WTC11 (cell line): ENCODE results near the gene IFT52. TPM values are rescaled to one million over a fixed set of nuclear protein-coding genes. Genes with fewer than 3 reads are reported as not detected.
A peak's percentile ranks its signal among the peaks of the same experiment; 100 is the strongest.

Experiments
- CREB1 ChIP-seq: sonication (generic); formaldehyde crosslinking; IDR thresholded peaks from 2 replicates; pipeline ENCODE4 v1.8.0; 2023; ENCODE audit warnings: mild to moderate bottlenecking, missing genetic modification reagents
- ETV6 ChIP-seq: sonication (generic); formaldehyde crosslinking; IDR thresholded peaks from 2 replicates; pipeline ENCODE4 v1.8.1; 2022; ENCODE audit warnings: mild to moderate bottlenecking, missing genetic modification reagents
- GRHL2 ChIP-seq: fragments of 250-450 bp; sonication (Bioruptor Pico); IDR thresholded peaks from 2 replicates; pipeline ENCODE4 v1.8.0; 2022; ENCODE audit warnings: mild to moderate bottlenecking, moderate library complexity; ENCODE audit not compliant: insufficient replicate concordance, severe bottlenecking
- IRF2 ChIP-seq: sonication (generic); formaldehyde crosslinking; IDR thresholded peaks from 2 replicates; pipeline ENCODE4 v1.8.0; 2022; ENCODE audit warnings: low read depth, missing genetic modification reagents, borderline replicate concordance
- JUN ChIP-seq: sonication (generic); formaldehyde crosslinking; IDR thresholded peaks from 2 replicates; pipeline ENCODE4 v1.8.0; 2023; ENCODE audit warnings: mild to moderate bottlenecking, missing genetic modification reagents
- MXD4 ChIP-seq: fragments of 250-450 bp; sonication (Bioruptor Pico); IDR thresholded peaks from 2 replicates; pipeline ENCODE4 v1.8.0; 2021; ENCODE audit warnings: mild to moderate bottlenecking, moderate library complexity, borderline replicate concordance
- NFE2L1 ChIP-seq: sonication (generic); formaldehyde crosslinking; IDR thresholded peaks from 2 replicates; pipeline ENCODE4 v1.8.1; 2023; ENCODE audit warnings: missing genetic modification reagents
- NR2C2 ChIP-seq: sonication (generic); formaldehyde crosslinking; IDR thresholded peaks from 2 replicates; pipeline ENCODE4 v1.8.0; 2022; ENCODE audit warnings: mild to moderate bottlenecking, missing genetic modification reagents
- NR3C1 ChIP-seq: sonication (generic); formaldehyde crosslinking; conservative IDR thresholded peaks from 2 replicates; pipeline ENCODE4 v1.8.1; 2023; ENCODE audit warnings: low read depth, mild to moderate bottlenecking, missing genetic modification reagents
- SOX15 ChIP-seq: fragments of 250-450 bp; sonication (Bioruptor Pico); IDR thresholded peaks from 2 replicates; pipeline ENCODE4 v1.9.0; 2021; ENCODE audit warnings: mild to moderate bottlenecking
- ZNF232 ChIP-seq: sonication (generic); formaldehyde crosslinking; IDR thresholded peaks from 2 replicates; pipeline ENCODE4 v1.8.0; 2022; ENCODE audit warnings: mild to moderate bottlenecking, missing genetic modification reagents
- ZNF263 ChIP-seq: sonication (generic); formaldehyde crosslinking; IDR thresholded peaks from 2 replicates; pipeline ENCODE4 v1.8.1; 2022; ENCODE audit warnings: low read depth, mild to moderate bottlenecking, moderate library complexity, missing genetic modification reagents
- ZNF423 ChIP-seq: fragments of 250-450 bp; sonication (Bioruptor Pico); IDR thresholded peaks from 2 replicates; pipeline ENCODE4 v2.1.2; 2022; ENCODE audit warnings: mild to moderate bottlenecking, moderate library complexity
- total RNA-seq: library from RNA; stranded (reverse); gene quantifications from 3 replicates; pipeline ENCODE4 v1.2.3, GENCODE V29; 2021
- TF ChIP-seq, protein P1 (sequence below): sonication (generic); formaldehyde crosslinking; IDR thresholded peaks from 2 replicates; pipeline ENCODE4 v1.8.1; 2022; ENCODE audit warnings: missing genetic modification reagents, borderline replicate concordance
- TF ChIP-seq, protein P2 (sequence below): fragments of 250-450 bp; sonication (Bioruptor Pico); IDR thresholded peaks from 2 replicates; pipeline ENCODE4 v1.9.0; 2021; ENCODE audit warnings: moderate library complexity, mild to moderate bottlenecking, inconsistent platforms, borderline replicate concordance
- TF ChIP-seq, protein P3 (sequence below): sonication (generic); formaldehyde crosslinking; IDR thresholded peaks from 2 replicates; pipeline ENCODE4 v1.8.1; 2023; ENCODE audit warnings: mild to moderate bottlenecking, missing genetic modification reagents, moderate library complexity
- TF ChIP-seq, protein P4 (sequence below): sonication (generic); formaldehyde crosslinking; IDR thresholded peaks from 2 replicates; pipeline ENCODE4 v1.8.1; 2023; ENCODE audit warnings: mild to moderate bottlenecking, missing genetic modification reagents, moderate library complexity
- TF ChIP-seq, protein P5 (sequence below): sonication (generic); formaldehyde crosslinking; IDR thresholded peaks from 2 replicates; pipeline ENCODE4 v1.8.1; 2022; ENCODE audit warnings: low read depth, mild to moderate bottlenecking, moderate library complexity, missing genetic modification reagents, borderline replicate concordance
- TF ChIP-seq, protein P6 (sequence below): fragments of 250-450 bp; sonication (Bioruptor Pico); IDR thresholded peaks from 2 replicates; pipeline ENCODE4 v1.9.0; 2021; ENCODE audit warnings: mild to moderate bottlenecking
- TF ChIP-seq, protein P7 (sequence below): sonication (generic); formaldehyde crosslinking; IDR thresholded peaks from 2 replicates; pipeline ENCODE4 v1.8.1; 2023; ENCODE audit warnings: mild to moderate bottlenecking, moderate library complexity, missing genetic modification reagents
- TF ChIP-seq, protein P8 (sequence below): sonication (generic); formaldehyde crosslinking; IDR thresholded peaks from 2 replicates; pipeline ENCODE4 v1.8.0; 2023; ENCODE audit warnings: mild to moderate bottlenecking, missing genetic modification reagents
- TF ChIP-seq, protein P9 (sequence below): sonication (generic); formaldehyde crosslinking; IDR thresholded peaks from 2 replicates; pipeline ENCODE4 v1.8.1; 2023; ENCODE audit warnings: mild to moderate bottlenecking, missing genetic modification reagents
- TF ChIP-seq, protein P10 (sequence below): sonication (generic); formaldehyde crosslinking; IDR thresholded peaks from 2 replicates; pipeline ENCODE4 v1.8.1; 2022; ENCODE audit warnings: mild to moderate bottlenecking, missing genetic modification reagents, moderate library complexity, borderline replicate concordance
- TF ChIP-seq, protein P11 (sequence below): sonication (generic); formaldehyde crosslinking; IDR thresholded peaks from 2 replicates; pipeline ENCODE4 v1.8.1; 2022; ENCODE audit warnings: mild to moderate bottlenecking, moderate library complexity, missing genetic modification reagents

IFT52 gene
- total RNA-seq, 1 experiment from 2014 or later: 27.5 TPM

DNA sequence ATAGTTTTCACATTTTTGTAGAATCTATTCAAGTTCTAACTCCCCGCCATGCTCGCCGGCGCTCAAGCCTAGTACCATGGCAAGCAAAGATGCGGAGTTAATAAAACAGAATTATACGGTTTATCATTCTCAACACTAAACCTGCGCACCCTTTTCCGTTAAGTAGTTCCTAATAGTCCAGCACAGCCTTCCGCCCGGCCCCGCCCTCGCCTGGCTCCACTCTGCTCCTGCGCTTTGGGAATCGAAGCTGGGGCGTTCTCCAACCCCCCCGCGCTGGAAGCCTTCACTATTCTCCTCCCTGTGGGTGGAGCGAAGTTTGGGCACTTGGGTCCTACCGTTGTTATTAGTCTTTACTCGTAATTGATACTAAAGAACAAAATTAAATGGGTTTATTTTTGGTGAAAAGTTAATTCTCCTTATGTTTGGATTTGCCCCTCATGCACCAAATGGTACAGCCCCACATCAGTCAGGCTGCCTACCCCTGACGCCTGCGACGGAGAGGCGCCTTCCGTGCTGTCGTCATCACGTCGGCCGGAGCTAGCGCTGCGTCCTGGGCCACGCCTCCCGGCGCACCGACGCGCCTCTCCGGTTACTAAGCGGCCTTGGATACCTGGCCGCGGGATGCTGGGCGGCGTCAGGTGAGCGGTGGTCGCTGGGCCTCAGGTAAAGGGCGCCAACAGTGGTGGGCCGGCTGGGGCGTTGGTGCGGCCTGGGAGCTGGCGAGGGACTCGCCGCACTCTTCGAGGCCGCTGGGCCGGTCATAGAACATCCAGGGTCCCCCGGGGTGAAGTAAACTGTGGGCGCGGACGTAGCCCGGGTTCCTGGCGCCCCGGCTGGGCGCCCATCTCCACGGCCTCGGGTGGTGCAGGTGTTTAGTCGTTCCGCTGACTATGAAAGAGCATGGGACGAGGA, at the start of gene IFT52 (continued):
- TF ChIP-seq, protein P1, sequence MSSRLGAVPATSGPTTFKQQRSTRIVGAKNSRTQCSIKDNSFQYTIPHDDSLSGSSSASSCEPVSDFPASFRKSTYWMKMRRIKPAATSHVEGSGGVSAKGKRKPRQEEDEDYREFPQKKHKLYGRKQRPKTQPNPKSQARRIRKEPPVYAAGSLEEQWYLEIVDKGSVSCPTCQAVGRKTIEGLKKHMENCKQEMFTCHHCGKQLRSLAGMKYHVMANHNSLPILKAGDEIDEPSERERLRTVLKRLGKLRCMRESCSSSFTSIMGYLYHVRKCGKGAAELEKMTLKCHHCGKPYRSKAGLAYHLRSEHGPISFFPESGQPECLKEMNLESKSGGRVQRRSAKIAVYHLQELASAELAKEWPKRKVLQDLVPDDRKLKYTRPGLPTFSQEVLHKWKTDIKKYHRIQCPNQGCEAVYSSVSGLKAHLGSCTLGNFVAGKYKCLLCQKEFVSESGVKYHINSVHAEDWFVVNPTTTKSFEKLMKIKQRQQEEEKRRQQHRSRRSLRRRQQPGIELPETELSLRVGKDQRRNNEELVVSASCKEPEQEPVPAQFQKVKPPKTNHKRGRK: no peak
- TF ChIP-seq, protein P2, sequence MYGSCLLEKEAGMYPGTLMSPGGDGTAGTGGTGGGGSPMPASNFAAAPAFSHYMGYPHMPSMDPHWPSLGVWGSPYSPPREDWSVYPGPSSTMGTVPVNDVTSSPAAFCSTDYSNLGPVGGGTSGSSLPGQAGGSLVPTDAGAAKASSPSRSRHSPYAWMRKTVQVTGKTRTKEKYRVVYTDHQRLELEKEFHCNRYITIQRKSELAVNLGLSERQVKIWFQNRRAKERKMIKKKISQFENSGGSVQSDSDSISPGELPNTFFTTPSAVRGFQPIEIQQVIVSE (CRISPR knock-in tag): no peak
- TF ChIP-seq, protein P3, sequence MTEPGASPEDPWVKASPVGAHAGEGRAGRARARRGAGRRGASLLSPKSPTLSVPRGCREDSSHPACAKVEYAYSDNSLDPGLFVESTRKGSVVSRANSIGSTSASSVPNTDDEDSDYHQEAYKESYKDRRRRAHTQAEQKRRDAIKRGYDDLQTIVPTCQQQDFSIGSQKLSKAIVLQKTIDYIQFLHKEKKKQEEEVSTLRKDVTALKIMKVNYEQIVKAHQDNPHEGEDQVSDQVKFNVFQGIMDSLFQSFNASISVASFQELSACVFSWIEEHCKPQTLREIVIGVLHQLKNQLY (CRISPR knock-in tag): no peak
- TF ChIP-seq, protein P4, sequence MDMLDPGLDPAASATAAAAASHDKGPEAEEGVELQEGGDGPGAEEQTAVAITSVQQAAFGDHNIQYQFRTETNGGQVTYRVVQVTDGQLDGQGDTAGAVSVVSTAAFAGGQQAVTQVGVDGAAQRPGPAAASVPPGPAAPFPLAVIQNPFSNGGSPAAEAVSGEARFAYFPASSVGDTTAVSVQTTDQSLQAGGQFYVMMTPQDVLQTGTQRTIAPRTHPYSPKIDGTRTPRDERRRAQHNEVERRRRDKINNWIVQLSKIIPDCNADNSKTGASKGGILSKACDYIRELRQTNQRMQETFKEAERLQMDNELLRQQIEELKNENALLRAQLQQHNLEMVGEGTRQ (CRISPR knock-in tag): peak; percentile 63; the same call in 1 of the 2 replicates
- no peak for TF ChIP-seq GRHL2 (CRISPR knock-in tag)
- no peak for TF ChIP-seq ZNF423
- TF ChIP-seq CREB1: no peak
- TF ChIP-seq, protein P5, sequence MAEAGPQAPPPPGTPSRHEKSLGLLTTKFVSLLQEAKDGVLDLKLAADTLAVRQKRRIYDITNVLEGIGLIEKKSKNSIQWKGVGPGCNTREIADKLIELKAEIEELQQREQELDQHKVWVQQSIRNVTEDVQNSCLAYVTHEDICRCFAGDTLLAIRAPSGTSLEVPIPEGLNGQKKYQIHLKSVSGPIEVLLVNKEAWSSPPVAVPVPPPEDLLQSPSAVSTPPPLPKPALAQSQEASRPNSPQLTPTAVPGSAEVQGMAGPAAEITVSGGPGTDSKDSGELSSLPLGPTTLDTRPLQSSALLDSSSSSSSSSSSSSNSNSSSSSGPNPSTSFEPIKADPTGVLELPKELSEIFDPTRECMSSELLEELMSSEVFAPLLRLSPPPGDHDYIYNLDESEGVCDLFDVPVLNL (CRISPR knock-in tag): 0 out of 2 replicates have a peak, but pooled peaks have one; percentile 50
- TF ChIP-seq, protein P6, sequence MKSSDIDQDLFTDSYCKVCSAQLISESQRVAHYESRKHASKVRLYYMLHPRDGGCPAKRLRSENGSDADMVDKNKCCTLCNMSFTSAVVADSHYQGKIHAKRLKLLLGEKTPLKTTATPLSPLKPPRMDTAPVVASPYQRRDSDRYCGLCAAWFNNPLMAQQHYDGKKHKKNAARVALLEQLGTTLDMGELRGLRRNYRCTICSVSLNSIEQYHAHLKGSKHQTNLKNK (CRISPR knock-in tag): no peak
- TF ChIP-seq ZNF263 (CRISPR knock-in tag): no peak
- peak; percentile 68; the same call in 1 of the 2 replicates for TF ChIP-seq ETV6
- TF ChIP-seq, protein P7, sequence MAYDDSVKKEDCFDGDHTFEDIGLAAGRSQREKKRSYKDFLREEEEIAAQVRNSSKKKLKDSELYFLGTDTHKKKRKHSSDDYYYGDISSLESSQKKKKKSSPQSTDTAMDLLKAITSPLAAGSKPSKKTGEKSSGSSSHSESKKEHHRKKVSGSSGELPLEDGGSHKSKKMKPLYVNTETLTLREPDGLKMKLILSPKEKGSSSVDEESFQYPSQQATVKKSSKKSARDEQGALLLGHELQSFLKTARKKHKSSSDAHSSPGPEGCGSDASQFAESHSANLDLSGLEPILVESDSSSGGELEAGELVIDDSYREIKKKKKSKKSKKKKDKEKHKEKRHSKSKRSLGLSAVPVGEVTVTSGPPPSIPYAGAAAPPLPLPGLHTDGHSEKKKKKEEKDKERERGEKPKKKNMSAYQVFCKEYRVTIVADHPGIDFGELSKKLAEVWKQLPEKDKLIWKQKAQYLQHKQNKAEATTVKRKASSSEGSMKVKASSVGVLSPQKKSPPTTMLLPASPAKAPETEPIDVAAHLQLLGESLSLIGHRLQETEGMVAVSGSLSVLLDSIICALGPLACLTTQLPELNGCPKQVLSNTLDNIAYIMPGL: peak; percentile 69
- TF ChIP-seq, protein P8, sequence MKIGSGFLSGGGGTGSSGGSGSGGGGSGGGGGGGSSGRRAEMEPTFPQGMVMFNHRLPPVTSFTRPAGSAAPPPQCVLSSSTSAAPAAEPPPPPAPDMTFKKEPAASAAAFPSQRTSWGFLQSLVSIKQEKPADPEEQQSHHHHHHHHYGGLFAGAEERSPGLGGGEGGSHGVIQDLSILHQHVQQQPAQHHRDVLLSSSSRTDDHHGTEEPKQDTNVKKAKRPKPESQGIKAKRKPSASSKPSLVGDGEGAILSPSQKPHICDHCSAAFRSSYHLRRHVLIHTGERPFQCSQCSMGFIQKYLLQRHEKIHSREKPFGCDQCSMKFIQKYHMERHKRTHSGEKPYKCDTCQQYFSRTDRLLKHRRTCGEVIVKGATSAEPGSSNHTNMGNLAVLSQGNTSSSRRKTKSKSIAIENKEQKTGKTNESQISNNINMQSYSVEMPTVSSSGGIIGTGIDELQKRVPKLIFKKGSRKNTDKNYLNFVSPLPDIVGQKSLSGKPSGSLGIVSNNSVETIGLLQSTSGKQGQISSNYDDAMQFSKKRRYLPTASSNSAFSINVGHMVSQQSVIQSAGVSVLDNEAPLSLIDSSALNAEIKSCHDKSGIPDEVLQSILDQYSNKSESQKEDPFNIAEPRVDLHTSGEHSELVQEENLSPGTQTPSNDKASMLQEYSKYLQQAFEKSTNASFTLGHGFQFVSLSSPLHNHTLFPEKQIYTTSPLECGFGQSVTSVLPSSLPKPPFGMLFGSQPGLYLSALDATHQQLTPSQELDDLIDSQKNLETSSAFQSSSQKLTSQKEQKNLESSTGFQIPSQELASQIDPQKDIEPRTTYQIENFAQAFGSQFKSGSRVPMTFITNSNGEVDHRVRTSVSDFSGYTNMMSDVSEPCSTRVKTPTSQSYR (CRISPR knock-in tag): no peak
- no peak for TF ChIP-seq ZNF232 (CRISPR knock-in tag)
- no peak for TF ChIP-seq SOX15 (CRISPR knock-in tag)
- TF ChIP-seq, protein P9, sequence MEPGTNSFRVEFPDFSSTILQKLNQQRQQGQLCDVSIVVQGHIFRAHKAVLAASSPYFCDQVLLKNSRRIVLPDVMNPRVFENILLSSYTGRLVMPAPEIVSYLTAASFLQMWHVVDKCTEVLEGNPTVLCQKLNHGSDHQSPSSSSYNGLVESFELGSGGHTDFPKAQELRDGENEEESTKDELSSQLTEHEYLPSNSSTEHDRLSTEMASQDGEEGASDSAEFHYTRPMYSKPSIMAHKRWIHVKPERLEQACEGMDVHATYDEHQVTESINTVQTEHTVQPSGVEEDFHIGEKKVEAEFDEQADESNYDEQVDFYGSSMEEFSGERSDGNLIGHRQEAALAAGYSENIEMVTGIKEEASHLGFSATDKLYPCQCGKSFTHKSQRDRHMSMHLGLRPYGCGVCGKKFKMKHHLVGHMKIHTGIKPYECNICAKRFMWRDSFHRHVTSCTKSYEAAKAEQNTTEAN (CRISPR knock-in tag): peak; percentile 81
- TF ChIP-seq, protein P10, sequence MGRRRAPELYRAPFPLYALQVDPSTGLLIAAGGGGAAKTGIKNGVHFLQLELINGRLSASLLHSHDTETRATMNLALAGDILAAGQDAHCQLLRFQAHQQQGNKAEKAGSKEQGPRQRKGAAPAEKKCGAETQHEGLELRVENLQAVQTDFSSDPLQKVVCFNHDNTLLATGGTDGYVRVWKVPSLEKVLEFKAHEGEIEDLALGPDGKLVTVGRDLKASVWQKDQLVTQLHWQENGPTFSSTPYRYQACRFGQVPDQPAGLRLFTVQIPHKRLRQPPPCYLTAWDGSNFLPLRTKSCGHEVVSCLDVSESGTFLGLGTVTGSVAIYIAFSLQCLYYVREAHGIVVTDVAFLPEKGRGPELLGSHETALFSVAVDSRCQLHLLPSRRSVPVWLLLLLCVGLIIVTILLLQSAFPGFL (CRISPR knock-in tag): no peak
- no peak for TF ChIP-seq MXD4
- TF ChIP-seq NFE2L1 (CRISPR knock-in tag): peak; percentile 80
- no peak for TF ChIP-seq JUN (CRISPR knock-in tag)
- TF ChIP-seq NR2C2 (CRISPR knock-in tag): no peak
- TF ChIP-seq IRF2: no peak
- TF ChIP-seq, protein P11, sequence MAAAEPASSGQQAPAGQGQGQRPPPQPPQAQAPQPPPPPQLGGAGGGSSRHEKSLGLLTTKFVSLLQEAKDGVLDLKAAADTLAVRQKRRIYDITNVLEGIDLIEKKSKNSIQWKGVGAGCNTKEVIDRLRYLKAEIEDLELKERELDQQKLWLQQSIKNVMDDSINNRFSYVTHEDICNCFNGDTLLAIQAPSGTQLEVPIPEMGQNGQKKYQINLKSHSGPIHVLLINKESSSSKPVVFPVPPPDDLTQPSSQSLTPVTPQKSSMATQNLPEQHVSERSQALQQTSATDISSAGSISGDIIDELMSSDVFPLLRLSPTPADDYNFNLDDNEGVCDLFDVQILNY: no peak
- no peak for TF ChIP-seq NR3C1 (CRISPR knock-in tag)
